Sigmoid colon (tissue), 7 donors: ENCODE measurements around the gene RASSF4. TPM values are rescaled to one million over a fixed set of nuclear protein-coding genes. Genes with fewer than 3 reads are reported as not detected.

Source experiments
- DNase-seq: peaks from one replicate; pipeline ENCODE4 v3.0.0-alpha.2; 2019
- H3K27ac ChIP-seq, 4 donors: fragments of 200-600 bp; sonication (generic); one replicate each; pipeline ENCODE4 v1.5.1; 2016 to 2019; ENCODE audit warnings: mild to moderate bottlenecking in 1 of 4
- H3K27me3 ChIP-seq, 3 donors: fragments of 200-600 bp; sonication (generic); one replicate each; pipeline ENCODE4 v1.5.1; 2019; ENCODE audit warnings: mild to moderate bottlenecking in 1 of 3
- H3K36me3 ChIP-seq, 4 donors: fragments of 200-600 bp; sonication (generic); one replicate each; pipeline ENCODE4 v1.5.1; 2016 to 2019
- H3K4me1 ChIP-seq, 4 donors: fragments of 200-600 bp; sonication (generic); one replicate each; pipeline ENCODE4 v1.5.1; 2017 to 2019
- H3K4me3 ChIP-seq, 4 donors: fragments of 200-600 bp; sonication (generic); one replicate each; pipeline ENCODE4 v1.5.1; 2017 to 2019; ENCODE audit warnings: mild to moderate bottlenecking in 2 of 4, moderate library complexity in 1 of 4
- H3K9me3 ChIP-seq, 4 donors: fragments of 200-600 bp in 3 of 4; sonication (generic) in 3 of 4; one replicate each; pipeline versions ENCODE4 v1.5.1 to v1.6.1; 2013 to 2019
- EP300 ChIP-seq, 4 donors: sonication (generic); formaldehyde crosslinking; IDR thresholded peaks; one replicate each; pipeline ENCODE4 v1.6.1; 2017; ENCODE audit warnings: antibody characterized with exemption in 4 of 4
- POLR2A ChIP-seq, 2 donors: fragments of 450-650 bp; IDR thresholded peaks; one replicate each; pipeline ENCODE4 v1.6.1; 2016; ENCODE audit warnings: antibody characterized with exemption in 2 of 2, mild to moderate bottlenecking in 2 of 2, moderate library complexity in 2 of 2
- POLR2AphosphoS5 ChIP-seq, 4 donors: sonication (generic); formaldehyde crosslinking; IDR thresholded peaks; one replicate each; pipeline ENCODE4 v1.6.1; 2017; ENCODE audit warnings: antibody characterized with exemption in 4 of 4
- WGBS, 2 donors: extraction: QIAGEN DNeasy Blood & Tissue Kit; methylation state at CpG; one replicate each; pipeline ENCODE4 v1.1.7; 2013; 5-methylcytosine and 5-hydroxymethylcytosine counted together
- intact Hi-C: fragments of 100-400 bp; cut with DNase I; formaldehyde crosslinking; loops from one replicate; pipeline ENCODE4 v1.15.1; 2023
- polyA plus RNA-seq, 3 donors: library from polyadenylated mRNA; stranded (reverse); fragments of 200-250 nt; gene quantifications; one replicate each; pipeline ENCODE4 v1.2.3, GENCODE V29; 2013
- total RNA-seq, 4 donors: library from RNA; depleted of rRNA; stranded (reverse); fragments of >200 nt; gene quantifications; one replicate each; pipeline ENCODE4 v1.1.0, GENCODE V29; 2016
- TF ChIP-seq, protein P1 (sequence below), 4 experiments: fragments of 450-650 bp in 3 of 4; fragments of 200-600 bp in 1 of 4; IDR thresholded peaks; one replicate each; pipeline ENCODE4 v1.5.1; 2016 to 2019; ENCODE audit warnings: antibody characterized with exemption in 4 of 4, mild to moderate bottlenecking in 3 of 4, moderate library complexity in 2 of 4
- donor health status: healthy with polysubstance abuse.
- donor health status: Bipolar disorder and iron deficiency.
- donor health status: healthy.

RASSF4 gene
- total and polyA plus RNA-seq, 7 donors: 7.8 to 61.7 (median 23.2) TPM

DNA sequence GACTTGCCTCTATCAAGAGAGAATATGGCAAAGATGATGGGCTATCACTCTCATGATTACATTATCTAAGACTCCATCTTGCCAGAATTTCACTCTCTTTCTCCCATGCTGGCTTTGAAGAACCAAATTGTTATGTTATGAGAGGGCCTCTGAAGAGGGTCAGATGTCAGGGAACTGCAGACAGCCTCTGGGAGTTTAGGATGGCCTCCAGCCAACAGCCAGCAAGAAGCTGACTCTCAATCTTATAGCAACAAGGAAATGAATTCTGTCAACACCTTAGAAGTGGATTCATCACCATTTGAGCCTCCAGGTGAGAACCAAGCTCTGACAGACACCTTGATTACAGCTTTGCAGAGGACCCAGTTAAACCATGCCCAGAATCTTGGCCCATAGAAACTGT is 74.7 kb downstream of the RASSF4 start:
- no peak for TF ChIP-seq EP300 (IDR thresholded peaks at IDR 0.05)
- TF ChIP-seq, protein P1, sequence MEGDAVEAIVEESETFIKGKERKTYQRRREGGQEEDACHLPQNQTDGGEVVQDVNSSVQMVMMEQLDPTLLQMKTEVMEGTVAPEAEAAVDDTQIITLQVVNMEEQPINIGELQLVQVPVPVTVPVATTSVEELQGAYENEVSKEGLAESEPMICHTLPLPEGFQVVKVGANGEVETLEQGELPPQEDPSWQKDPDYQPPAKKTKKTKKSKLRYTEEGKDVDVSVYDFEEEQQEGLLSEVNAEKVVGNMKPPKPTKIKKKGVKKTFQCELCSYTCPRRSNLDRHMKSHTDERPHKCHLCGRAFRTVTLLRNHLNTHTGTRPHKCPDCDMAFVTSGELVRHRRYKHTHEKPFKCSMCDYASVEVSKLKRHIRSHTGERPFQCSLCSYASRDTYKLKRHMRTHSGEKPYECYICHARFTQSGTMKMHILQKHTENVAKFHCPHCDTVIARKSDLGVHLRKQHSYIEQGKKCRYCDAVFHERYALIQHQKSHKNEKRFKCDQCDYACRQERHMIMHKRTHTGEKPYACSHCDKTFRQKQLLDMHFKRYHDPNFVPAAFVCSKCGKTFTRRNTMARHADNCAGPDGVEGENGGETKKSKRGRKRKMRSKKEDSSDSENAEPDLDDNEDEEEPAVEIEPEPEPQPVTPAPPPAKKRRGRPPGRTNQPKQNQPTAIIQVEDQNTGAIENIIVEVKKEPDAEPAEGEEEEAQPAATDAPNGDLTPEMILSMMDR (IDR thresholded peaks at IDR 0.05): no peak
- no peak for TF ChIP-seq POLR2AphosphoS5 (IDR thresholded peaks at IDR 0.05)
- no peak for TF ChIP-seq POLR2A (IDR thresholded peaks at IDR 0.05)
- H3K36me3 ChIP-seq: no peaks in the 10 kb centered on the region
- no peak overlapping the region for H3K4me3 ChIP-seq
- no peaks in the 10 kb centered on the region for H3K27me3 ChIP-seq
- no peaks in the 10 kb centered on the region for H3K4me1 ChIP-seq
- intact Hi-C loops: no loop called here
- no peak overlapping the region for H3K27ac ChIP-seq
- peaks cover 0 to 4% (median 2%) of the 10 kb centered on the region in 4 donors for H3K9me3 ChIP-seq
- no peak for DNase-seq

DNA sequence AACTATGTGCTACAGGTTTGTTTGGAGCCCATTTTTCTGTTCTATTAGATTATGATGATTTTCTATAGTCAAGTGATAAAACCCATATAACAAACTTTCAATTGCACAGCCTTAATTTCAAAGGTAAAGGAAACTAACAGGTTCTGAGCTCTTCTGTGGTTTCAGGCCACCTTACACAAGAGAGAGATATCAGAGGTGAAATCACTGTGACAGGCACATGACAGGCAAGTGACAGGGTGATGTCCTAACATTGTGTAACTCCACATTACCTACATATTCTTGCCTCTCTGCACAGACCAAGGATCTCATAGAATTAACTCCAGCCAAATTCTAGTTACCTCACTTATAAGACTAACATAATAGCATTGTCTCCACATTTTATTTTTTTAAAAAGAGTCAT is 76.1 kb downstream of the RASSF4 start:
- DNase-seq: no peak
- Histone ChIP-seq H3K27ac (no peak overlapping the region), H3K4me3 (no peak overlapping the region), H3K36me3 (no peaks in the 10 kb centered on the region), H3K9me3 (peaks cover 0 to 3% (median 1%) of the 10 kb centered on the region in 4 donors), H3K4me1 (no peaks in the 10 kb centered on the region), H3K27me3 (no peaks in the 10 kb centered on the region)
- intact Hi-C loops: no loop called here
- TF ChIP-seq EP300 (IDR thresholded peaks at IDR 0.05): no peak
- TF ChIP-seq, protein P1 (IDR thresholded peaks at IDR 0.05): no peak
- TF ChIP-seq POLR2AphosphoS5 (IDR thresholded peaks at IDR 0.05): no peak
- TF ChIP-seq POLR2A (IDR thresholded peaks at IDR 0.05): no peak

DNA sequence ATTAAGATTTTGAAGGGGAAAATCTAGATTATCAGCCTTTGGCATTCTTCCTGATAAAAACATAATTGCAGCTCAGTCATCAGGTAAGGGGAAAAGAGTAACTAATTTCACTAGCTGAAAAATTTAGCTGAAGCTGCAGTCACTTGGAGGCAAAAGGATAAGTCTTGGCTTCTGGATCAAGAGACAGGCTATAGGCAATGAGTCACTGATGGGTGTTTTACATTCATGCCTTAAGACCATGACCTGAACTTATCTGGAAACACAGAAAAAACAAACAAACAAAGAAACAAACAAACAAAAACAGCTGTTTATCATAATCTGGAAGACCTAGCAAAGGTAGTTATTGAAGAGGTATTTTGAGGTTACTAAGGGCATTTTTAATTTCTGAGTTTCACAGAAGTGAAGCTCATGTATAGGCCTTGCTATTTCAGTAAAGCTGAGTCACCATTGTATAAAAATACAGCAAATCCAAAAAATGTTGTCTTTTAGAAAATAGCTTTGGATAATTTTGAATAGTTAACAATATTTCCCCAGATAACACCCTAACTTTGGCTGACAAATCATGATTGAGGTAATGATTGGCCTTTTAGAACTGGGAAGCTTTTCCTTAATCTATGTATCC is 81.4 kb downstream of the RASSF4 start:
- Histone ChIP-seq H3K9me3 (no peaks in the 10 kb centered on the region), H3K4me3 (no peak overlapping the region), H3K27ac (no peak overlapping the region), H3K4me1 (no peaks in the 10 kb centered on the region), H3K36me3 (no peaks in the 10 kb centered on the region), H3K27me3 (no peaks in the 10 kb centered on the region)
- intact Hi-C loops: no loop called here
- DNase-seq: no peak
- no peak for TF ChIP-seq EP300 (IDR thresholded peaks at IDR 0.05)

DNA sequence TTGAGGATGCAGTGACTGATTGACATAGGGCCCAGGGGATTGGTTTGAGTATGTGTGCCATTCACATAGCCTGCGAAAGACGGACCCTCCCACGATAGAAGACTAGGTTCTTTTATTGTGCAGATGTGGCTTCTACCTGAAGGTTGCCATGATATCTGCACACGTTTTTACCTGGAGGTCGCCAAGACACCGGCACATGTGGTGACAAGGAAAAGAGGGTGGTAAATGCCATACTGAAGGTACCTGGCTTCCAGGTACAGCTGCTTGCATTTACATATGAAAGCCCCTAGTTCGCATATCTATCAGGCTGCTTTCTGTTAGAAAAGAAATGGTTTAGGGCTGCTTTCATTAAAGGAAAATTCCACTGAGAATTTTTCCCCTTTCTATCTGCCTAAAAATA is 84.7 kb downstream of the RASSF4 start:
- intact Hi-C loops: no loop called here
- Histone ChIP-seq H3K27me3 (no peaks in the 10 kb centered on the region), H3K4me3 (no peak overlapping the region), H3K4me1 (no peaks in the 10 kb centered on the region), H3K27ac (no peak overlapping the region), H3K36me3 (no peaks in the 10 kb centered on the region), H3K9me3 (peaks cover 0 to 3% (median 0%) of the 10 kb centered on the region in 4 donors)
- TF ChIP-seq, protein P1 (IDR thresholded peaks at IDR 0.05): no peak
- TF ChIP-seq POLR2A (IDR thresholded peaks at IDR 0.05): no peak
- TF ChIP-seq POLR2AphosphoS5 (IDR thresholded peaks at IDR 0.05): no peak
- TF ChIP-seq EP300 (IDR thresholded peaks at IDR 0.05): no peak
- 61 to 69% methylated on average over 7 of the region's 7 CpGs for WGBS, 2 donors
- no peak for DNase-seq

Other genes with a start within 250 kb of the RASSF4 start
- gene TMEM72, start 48.5 kb upstream of the RASSF4 start, total RNA-seq: under 1 TPM in 1 of 4 donors, not detected in 3; 0.33 TPM
- gene TMEM72, start 48.5 kb upstream of the RASSF4 start, polyA plus RNA-seq: 10 to 100 TPM in 1 of 3 donors, 1 to 10 TPM in 2; 3.9 to 11.8 (median 4.2) TPM
- gene DEPP1, start 19.0 kb downstream of the RASSF4 start, total RNA-seq: 100 to 1,000 TPM in 1 of 4 donors, 10 to 100 TPM in 3; 47.8 to 294 (median 54.7) TPM
- gene DEPP1, start 19.0 kb downstream of the RASSF4 start, polyA plus RNA-seq: 10 to 100 TPM; 16.0 to 58.3 (median 53.6) TPM
- 10 to 100 TPM; 18.3 to 29.9 (median 24.0) TPM for gene ZNF22, start 41.1 kb downstream of the RASSF4 start, total RNA-seq
- gene ZNF22, start 41.1 kb downstream of the RASSF4 start, polyA plus RNA-seq: 10 to 100 TPM; 12.9 to 16.8 (median 13.5) TPM